C4-2B (cell line): Measurements from ENCODE around the gene RFT1.

Source experiments
- CTCF ChIP-seq: fragments of 450-650 bp; conservative IDR thresholded peaks from 2 replicates; pipeline ENCODE4 v1.5.1; 2017; ENCODE audit warnings: mild to moderate bottlenecking
- ZFX ChIP-seq: fragments of 450-650 bp; IDR thresholded peaks from 2 replicates; pipeline ENCODE4 v1.6.1; 2017

- no peak for TF ChIP-seq CTCF
- TF ChIP-seq ZFX: no peak
Measured at GRCh38 chr3:53068176-53068575, 62.1 kb downstream of the RFT1 start.
